Lung (tissue), 12 donors: ENCODE data around the gene SPATA20. TPM values are rescaled to one million over a fixed set of nuclear protein-coding genes. Genes with fewer than 3 reads are reported as not detected.

ENCODE experiments used
- ATAC-seq: fragments of 200-7000 bp; cut with Tn5 transposase; one replicate; pipeline ENCODE4 v1.9.1; 2020; ENCODE audit warnings: moderate number of reproducible peaks; ENCODE audit not compliant: insufficient read depth, low FRiP score
- DNase-seq, 3 donors: peaks; one replicate each; pipeline ENCODE4 v3.0.0-alpha.2; 2013 to 2017
- H3K27ac ChIP-seq, 2 donors: one replicate each; pipeline ENCODE4 v1.5.1; 2013; ENCODE audit warnings: mild to moderate bottlenecking in 2 of 2, moderate library complexity in 2 of 2, control low read depth in 1 of 2, inconsistent platforms in 1 of 2, low read depth in 1 of 2, low read length in 1 of 2
- H3K27me3 ChIP-seq, 3 donors: one replicate each; pipeline ENCODE4 v1.5.1; 2013; ENCODE audit warnings: low read length in 2 of 3; ENCODE audit not compliant: control insufficient read depth in 3 of 3, insufficient read depth in 3 of 3
- H3K36me3 ChIP-seq, 4 donors: one replicate each; pipeline ENCODE4 v1.5.1; 2013; ENCODE audit warnings: low read length in 4 of 4, mild to moderate bottlenecking in 1 of 4, moderate library complexity in 1 of 4; ENCODE audit not compliant: control insufficient read depth in 4 of 4, insufficient read depth in 4 of 4
- H3K4me1 ChIP-seq, 5 donors: one replicate each; pipeline ENCODE4 v1.5.1; 2013; ENCODE audit warnings: low read length in 5 of 5, mild to moderate bottlenecking in 2 of 5, moderate library complexity in 1 of 5; ENCODE audit not compliant: control insufficient read depth in 5 of 5, insufficient read depth in 5 of 5
- H3K4me3 ChIP-seq: one replicate; pipeline ENCODE4 v1.5.1; 2013; ENCODE audit warnings: mild to moderate bottlenecking, control low read depth, moderate library complexity
- H3K9ac ChIP-seq, 2 donors: one replicate each; pipeline ENCODE4 v1.5.1; 2013; ENCODE audit warnings: low read length in 2 of 2, control low read depth in 1 of 2; ENCODE audit not compliant: insufficient read depth in 1 of 2
- H3K9me3 ChIP-seq, 4 donors: one replicate each; pipeline ENCODE4 v1.5.1; 2013; ENCODE audit warnings: low read length in 3 of 4, mild to moderate bottlenecking in 1 of 4, moderate library complexity in 1 of 4; ENCODE audit not compliant: control insufficient read depth in 4 of 4, insufficient read depth in 3 of 4
- CTCF ChIP-seq: IDR thresholded peaks from 2 replicates; pipeline ENCODE4 v1.5.1; 2012; ENCODE audit warnings: mild to moderate bottlenecking; ENCODE audit errors: control extremely low read depth, extremely low read depth
- WGBS, 2 donors: extraction: QIAGEN DNeasy Blood & Tissue Kit; methylation state at CpG; one replicate each; pipeline ENCODE4 v1.1.7; 2013; 5-methylcytosine and 5-hydroxymethylcytosine counted together
- polyA plus RNA-seq, 2 donors: library from polyadenylated mRNA; stranded (reverse); fragments of 200-250 nt; gene quantifications; one replicate each; pipeline ENCODE4 v1.2.1, GENCODE V29; 2013
- total RNA-seq, 2 donors: library from RNA; depleted of rRNA in 1 of 2; stranded (reverse); fragments of >200 nt in 1 of 2; gene quantifications; one replicate each; pipeline ENCODE4 v1.2.1, GENCODE V29; 2014 to 2021
- donor health status: control.
- donor health status: control.
- donor health status: Bipolar disorder and iron deficiency.
- donor health status: healthy.
- donor health status: DM: yes; HTN: yes; CAD: no.

SPATA20 gene
- total and polyA plus RNA-seq, 4 donors: 10.5 to 37.8 (median 29.0) TPM

- DNase-seq (no peak), ATAC-seq (no peak)
- Histone ChIP-seq H3K4me3 (no peak overlapping the region), H3K4me1 (peaks cover 0 to 44% (median 21%) of the 10 kb centered on the region in 5 donors), H3K36me3 (peaks cover 0 to 13% (median 2%) of the 10 kb centered on the region in 4 donors), H3K9ac (no peak overlapping the region), H3K27ac (no peak overlapping the region), H3K9me3 (no peaks in the 10 kb centered on the region), H3K27me3 (no peaks in the 10 kb centered on the region)
- WGBS, 2 donors: 94 to 96% methylated on average over 15 of the region's 15 CpGs
- no peak for TF ChIP-seq CTCF
Observed at GRCh38 chr17:50599606-50600005, 52.6 kb downstream of the SPATA20 start.

- H3K4me3 ChIP-seq: no peak overlapping the region
- no peak overlapping the region for H3K9ac ChIP-seq
- peak; percentile 54 to 74 (median 60) for DNase-seq
- no peak overlapping the region for H3K27ac ChIP-seq
- H3K36me3 ChIP-seq: peaks cover 0 to 23% (median 7%) of the 10 kb centered on the region in 4 donors
- H3K4me1 ChIP-seq: peaks cover 0 to 54% (median 32%) of the 10 kb centered on the region in 5 donors
- TF ChIP-seq CTCF: no peak
- no peaks in the 10 kb centered on the region for H3K9me3 ChIP-seq
- no peak for ATAC-seq
- WGBS, 2 donors: 71 to 76% methylated on average over 13 of the region's 13 CpGs
- no peaks in the 10 kb centered on the region for H3K27me3 ChIP-seq
Observed at GRCh38 chr17:50601823-50602375, 54.9 kb downstream of the SPATA20 start.

- H3K4me3 ChIP-seq: no peak overlapping the region
- 92 to 94% methylated on average over 18 of the region's 18 CpGs for WGBS, 2 donors
- no peak for TF ChIP-seq CTCF
- DNase-seq: no peak
- H3K27me3 ChIP-seq: no peaks in the 10 kb centered on the region
- peaks cover 0 to 21% (median 8%) of the 10 kb centered on the region in 4 donors for H3K36me3 ChIP-seq
- no peak overlapping the region for H3K27ac ChIP-seq
- H3K4me1 ChIP-seq: peaks cover 0 to 54% (median 32%) of the 10 kb centered on the region in 5 donors
- no peaks in the 10 kb centered on the region for H3K9me3 ChIP-seq
- no peak for ATAC-seq
- no peak overlapping the region for H3K9ac ChIP-seq
Observed at GRCh38 chr17:50602836-50603235, 55.9 kb downstream of the SPATA20 start.

- TF ChIP-seq CTCF: no peak
- ATAC-seq: no peak
- H3K27me3 ChIP-seq: no peaks in the 10 kb centered on the region
- H3K4me3 ChIP-seq: no peak overlapping the region
- no peak overlapping the region for H3K27ac ChIP-seq
- no peak overlapping the region for H3K9ac ChIP-seq
- H3K9me3 ChIP-seq: no peaks in the 10 kb centered on the region
- no peak for DNase-seq
- peaks cover 0 to 21% (median 8%) of the 10 kb centered on the region in 4 donors for H3K36me3 ChIP-seq
- 69 to 76% methylated on average over 9 of the region's 9 CpGs for WGBS, 2 donors
- peaks cover 0 to 54% (median 32%) of the 10 kb centered on the region in 5 donors for H3K4me1 ChIP-seq
Observed at GRCh38 chr17:50603340-50603739, 56.4 kb downstream of the SPATA20 start.
